CD14-positive monocyte (primary cell): ENCODE data around the gene ARL16. TPM values are rescaled to one million over a fixed set of nuclear protein-coding genes. Genes with fewer than 3 reads are reported as not detected.
A peak's percentile ranks its signal among the peaks of the same experiment; 100 is the strongest.

Source experiments
- DNase-seq, 3 donors: peaks; one replicate each; pipeline ENCODE4 v3.0.0-alpha.2; 2011 to 2022
- H2AFZ ChIP-seq: 2 replicates; pipeline ENCODE4 v1.6.0; 2012; ENCODE audit warnings: mild to moderate bottlenecking, low read depth, low read length, inconsistent platforms; ENCODE audit not compliant: insufficient read depth, poor library complexity, severe bottlenecking
- H3K27ac ChIP-seq, 2 donors: 1 replicate in 1 of 2; 2 replicates in 1 of 2; pipeline ENCODE4 v1.5.1; 2012 to 2013; ENCODE audit warnings: low read length in 2 of 2, control low read depth in 1 of 2, inconsistent platforms in 1 of 2, low read depth in 1 of 2, mild to moderate bottlenecking in 1 of 2
- H3K27me3 ChIP-seq, 2 donors: one replicate each; pipeline versions ENCODE4 v1.6.0 to v1.6.1; 2011 to 2013; ENCODE audit warnings: low read length in 2 of 2; ENCODE audit not compliant: control insufficient read depth in 2 of 2, insufficient read depth in 2 of 2
- H3K36me3 ChIP-seq, 2 donors: replicated peaks in 1 of 2; 1 replicate in 1 of 2; 2 replicates in 1 of 2; pipeline versions ENCODE4 v1.5.1 to v1.6.1; 2012 to 2013; ENCODE audit warnings: low read length in 2 of 2, control low read depth in 1 of 2, inconsistent platforms in 1 of 2, mild to moderate bottlenecking in 1 of 2; ENCODE audit not compliant: insufficient read depth in 2 of 2, control insufficient read depth in 1 of 2
- H3K4me1 ChIP-seq, 2 donors: 1 replicate in 1 of 2; 2 replicates in 1 of 2; pipeline versions ENCODE4 v1.5.1 to v1.6.1; 2012 to 2013; ENCODE audit warnings: low read length in 2 of 2, control low read depth in 1 of 2, inconsistent platforms in 1 of 2, mild to moderate bottlenecking in 1 of 2, moderate library complexity in 1 of 2; ENCODE audit not compliant: insufficient read depth in 2 of 2, control insufficient read depth in 1 of 2
- H3K4me2 ChIP-seq: replicated peaks from 2 replicates; pipeline ENCODE3; 2012; ENCODE audit warnings: low read length, moderate library complexity, mild to moderate bottlenecking; ENCODE audit not compliant: poor library complexity, severe bottlenecking; ENCODE audit errors: extremely low read depth
- H3K4me3 ChIP-seq, 3 experiments: fragments of 200-600 bp in 1 of 3; sonication (generic) in 1 of 3; replicated peaks in 1 of 3; 1 replicate in 2 of 3; 2 replicates in 1 of 3; pipeline ENCODE4 v1.5.1; 2011 to 2013; ENCODE audit warnings: low read length in 3 of 3, mild to moderate bottlenecking in 3 of 3, control low read depth in 2 of 3, low read depth in 2 of 3, inconsistent platforms in 1 of 3, moderate library complexity in 1 of 3
- H3K79me2 ChIP-seq: 2 replicates; pipeline ENCODE4 v1.6.0; 2012; ENCODE audit warnings: mild to moderate bottlenecking, control low read depth, inconsistent platforms, low read length, moderate library complexity; ENCODE audit not compliant: insufficient read depth
- H3K9ac ChIP-seq: 2 replicates; pipeline ENCODE4 v1.6.0; 2017; ENCODE audit warnings: low read length, mild to moderate bottlenecking; ENCODE audit not compliant: insufficient read depth, poor library complexity, severe bottlenecking
- H3K9me3 ChIP-seq, 2 donors: replicated peaks in 1 of 2; 1 replicate in 1 of 2; 2 replicates in 1 of 2; pipeline versions ENCODE4 v1.5.1 to v1.6.1; 2012 to 2013; ENCODE audit warnings: low read length in 2 of 2, control low read depth in 1 of 2; ENCODE audit not compliant: control insufficient read depth in 1 of 2, insufficient read depth in 1 of 2
- H4K20me1 ChIP-seq: 2 replicates; pipeline ENCODE4 v1.6.0; 2012; ENCODE audit warnings: mild to moderate bottlenecking, low read length, control low read depth, moderate library complexity; ENCODE audit not compliant: insufficient read depth
- H3K27ac Mint-ChIP-seq, 7 donors: one replicate each; pipeline ENCODE4 v1.8.0; 2020; ENCODE audit warnings: mild to moderate bottlenecking in 7 of 7, mixed read lengths in 7 of 7, moderate library complexity in 6 of 7, inconsistent platforms in 2 of 7
- H3K27me3 Mint-ChIP-seq, 3 donors: one replicate each; pipeline ENCODE4 v1.8.0; 2021 to 2022; ENCODE audit warnings: low read depth in 3 of 3, mild to moderate bottlenecking in 3 of 3, mixed read lengths in 3 of 3, moderate library complexity in 3 of 3, inconsistent platforms in 1 of 3
- H3K36me3 Mint-ChIP-seq, 2 donors: one replicate each; pipeline ENCODE4 v1.8.0; 2020; ENCODE audit warnings: mixed read lengths in 2 of 2, inconsistent platforms in 1 of 2, mild to moderate bottlenecking in 1 of 2
- H3K4me1 Mint-ChIP-seq: one replicate; pipeline ENCODE4 v1.8.0; 2020; ENCODE audit warnings: mild to moderate bottlenecking, mixed read lengths
- H3K4me3 Mint-ChIP-seq, 2 donors: one replicate each; pipeline ENCODE4 v1.8.0; 2020; ENCODE audit warnings: mild to moderate bottlenecking in 2 of 2, mixed read lengths in 2 of 2, moderate library complexity in 1 of 2
- H3K9me3 Mint-ChIP-seq, 7 donors: one replicate each; pipeline ENCODE4 v1.8.0; 2020 to 2022; ENCODE audit warnings: mixed read lengths in 7 of 7, mild to moderate bottlenecking in 6 of 7, moderate library complexity in 6 of 7, inconsistent platforms in 2 of 7
- WGBS: methylation state at CpG from one replicate; pipeline ENCODE4 v1.1.5; 2013; ENCODE audit warnings: missing lambda C conversion rate; ENCODE audit not compliant: insufficient coverage; 5-methylcytosine and 5-hydroxymethylcytosine counted together
- intact Hi-C, 2 donors: fragments of 100-400 bp; cut with micrococcal nuclease; formaldehyde crosslinking; loops; one replicate each; pipeline versions ENCODE4 v1.15.0 to v1.15.1; 2023
- polyA plus RNA-seq, 3 donors: library from polyadenylated mRNA; depleted of rRNA in 1 of 3; unstranded in 2 of 3; stranded (reverse) in 1 of 3; fragments of 300-500 nt in 2 of 3; fragments of >200 nt in 1 of 3; fragmentation: Illumina TruSeq in 2 of 3; gene quantifications; 1 replicate in 2 of 3; 2 replicates in 1 of 3; pipeline ENCODE4 v1.2.3, GENCODE V29; 2012 to 2021
- TF ChIP-seq, protein P1 (sequence below): fragments of 200-600 bp; IDR thresholded peaks from one replicate; pipeline ENCODE4 v1.8.0; 2022; ENCODE audit warnings: antibody characterized with exemption, mild to moderate bottlenecking

Gene ARL16
- polyA plus RNA-seq, 3 donors = 17.6 to 43.0 (median 28.7) TPM

DNA sequence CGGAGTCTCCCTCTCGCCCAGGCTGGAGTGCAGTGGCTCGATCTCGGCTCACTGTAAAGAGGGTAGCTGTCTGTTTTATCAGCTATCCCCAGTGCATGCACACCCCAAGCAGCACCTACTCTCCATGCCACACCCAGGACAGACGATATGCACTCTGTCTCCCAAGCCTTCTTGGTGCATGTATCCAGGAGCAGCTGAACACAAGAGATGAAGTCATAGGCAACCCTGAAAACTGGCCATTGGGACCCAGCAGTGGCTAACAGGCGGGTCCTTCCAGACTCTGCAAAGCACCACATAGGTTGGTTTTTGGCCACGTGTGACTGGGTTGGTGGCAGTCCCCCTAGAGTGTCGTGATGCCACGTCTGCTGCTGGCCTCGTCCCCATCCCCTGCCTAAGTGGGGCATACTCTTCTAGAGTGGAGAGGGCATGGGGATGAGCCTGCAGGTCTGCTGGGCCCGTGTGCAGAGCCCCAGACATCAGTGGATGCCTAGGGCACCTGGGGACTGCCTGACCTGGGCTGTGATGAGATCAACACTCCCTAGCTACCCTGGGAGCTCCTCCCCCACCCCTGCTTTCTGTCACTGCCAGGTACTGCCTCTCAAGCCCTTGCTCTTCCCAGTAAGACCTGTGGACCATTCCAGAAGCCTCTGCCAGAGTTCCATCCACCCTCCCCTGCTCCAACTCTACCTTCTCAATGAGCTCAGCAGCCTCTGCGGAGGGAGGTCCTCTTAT is 36.6 kb downstream of the ARL16 start:
- Mint-ChIP-seq H3K36me3 (peaks cover 2 to 6% of the 10 kb centered on the region in 2 donors), H3K27me3 (peaks cover 30 to 41% (median 39%) of the 10 kb centered on the region in 3 donors), H3K4me1 (no peaks in the 10 kb centered on the region), H3K9me3 (peaks cover 10 to 26% (median 19%) of the 10 kb centered on the region in 7 donors), H3K27ac (no peak overlapping the region), H3K4me3 (peak overlapping the region; percentile 14 to 63)
- Histone ChIP-seq H3K27me3 (peaks cover 11 to 30% of the 10 kb centered on the region in 2 donors), H2AFZ (no peak overlapping the region), H3K9ac (no peak overlapping the region), H3K4me2 (no peak overlapping the region), H3K36me3 (no peaks in the 10 kb centered on the region), H3K79me2 (no peaks in the 10 kb centered on the region), H3K4me1 (no peaks in the 10 kb centered on the region), H4K20me1 (no peaks in the 10 kb centered on the region), H3K9me3 (peaks cover 13 to 16% of the 10 kb centered on the region in 2 donors), H3K27ac (no peak overlapping the region), H3K4me3 (no peak overlapping the region)
- intact Hi-C loops = no loop called here
- WGBS = 84% methylated on average over 10 of the region's 12 CpGs
- TF ChIP-seq, protein P1, sequence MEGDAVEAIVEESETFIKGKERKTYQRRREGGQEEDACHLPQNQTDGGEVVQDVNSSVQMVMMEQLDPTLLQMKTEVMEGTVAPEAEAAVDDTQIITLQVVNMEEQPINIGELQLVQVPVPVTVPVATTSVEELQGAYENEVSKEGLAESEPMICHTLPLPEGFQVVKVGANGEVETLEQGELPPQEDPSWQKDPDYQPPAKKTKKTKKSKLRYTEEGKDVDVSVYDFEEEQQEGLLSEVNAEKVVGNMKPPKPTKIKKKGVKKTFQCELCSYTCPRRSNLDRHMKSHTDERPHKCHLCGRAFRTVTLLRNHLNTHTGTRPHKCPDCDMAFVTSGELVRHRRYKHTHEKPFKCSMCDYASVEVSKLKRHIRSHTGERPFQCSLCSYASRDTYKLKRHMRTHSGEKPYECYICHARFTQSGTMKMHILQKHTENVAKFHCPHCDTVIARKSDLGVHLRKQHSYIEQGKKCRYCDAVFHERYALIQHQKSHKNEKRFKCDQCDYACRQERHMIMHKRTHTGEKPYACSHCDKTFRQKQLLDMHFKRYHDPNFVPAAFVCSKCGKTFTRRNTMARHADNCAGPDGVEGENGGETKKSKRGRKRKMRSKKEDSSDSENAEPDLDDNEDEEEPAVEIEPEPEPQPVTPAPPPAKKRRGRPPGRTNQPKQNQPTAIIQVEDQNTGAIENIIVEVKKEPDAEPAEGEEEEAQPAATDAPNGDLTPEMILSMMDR = no peak
- no peak for DNase-seq

DNA sequence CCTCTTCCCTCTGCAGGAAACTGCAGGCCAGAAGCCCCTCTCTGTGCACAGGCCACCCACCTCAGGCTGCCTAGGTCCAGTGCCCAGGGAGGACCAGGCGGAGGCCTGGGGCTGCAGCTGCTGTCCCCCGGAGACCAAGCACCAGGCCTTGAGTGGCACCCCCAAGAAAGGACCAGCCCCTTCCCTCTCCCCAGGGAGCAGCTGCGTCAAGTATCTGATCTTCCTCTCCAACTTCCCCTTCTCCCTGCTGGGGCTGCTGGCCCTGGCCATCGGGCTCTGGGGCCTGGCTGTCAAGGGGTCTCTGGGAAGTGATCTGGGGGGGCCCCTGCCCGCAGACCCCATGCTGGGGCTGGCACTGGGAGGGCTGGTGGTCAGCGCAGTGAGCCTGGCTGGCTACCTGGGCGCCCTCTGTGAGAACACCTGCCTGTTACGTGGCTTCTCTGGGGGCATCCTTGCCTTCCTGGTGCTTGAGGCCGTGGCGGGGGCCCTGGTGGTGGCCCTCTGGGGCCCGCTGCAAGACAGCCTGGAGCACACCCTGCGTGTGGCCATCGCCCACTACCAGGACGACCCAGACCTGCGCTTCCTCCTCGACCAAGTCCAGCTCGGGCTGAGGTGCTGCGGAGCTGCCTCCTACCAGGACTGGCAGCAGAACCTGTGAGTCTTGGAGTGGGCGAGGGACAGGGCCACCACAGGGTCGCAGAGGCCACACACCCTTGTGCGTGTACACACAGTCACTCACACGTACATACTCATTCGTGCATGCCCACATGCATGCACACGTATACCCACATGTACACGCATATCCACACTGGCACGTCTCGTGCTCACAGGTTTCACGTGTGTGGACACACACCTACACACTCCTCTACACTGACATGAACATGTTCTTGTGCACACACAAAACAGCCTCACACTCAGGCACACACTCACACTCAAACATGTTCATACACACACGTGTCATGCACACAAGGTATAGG is 38.3 kb downstream of the ARL16 start:
- intact Hi-C loops = no loop called here
- no peak overlapping the region for H3K27ac Mint-ChIP-seq
- no peak for DNase-seq
- TF ChIP-seq, protein P1 = no peak
- H3K27me3 ChIP-seq = peaks cover 11 to 30% of the 10 kb centered on the region in 2 donors
- no peak overlapping the region for H3K4me3 ChIP-seq
- no peak overlapping the region for H3K27ac ChIP-seq
- no peak overlapping the region for H3K4me2 ChIP-seq
- WGBS = 87% methylated on average over 24 of the region's 29 CpGs
- no peaks in the 10 kb centered on the region for H3K36me3 ChIP-seq
- H3K79me2 ChIP-seq = no peaks in the 10 kb centered on the region
- H2AFZ ChIP-seq = peak overlapping the region; percentile 30
- H3K9me3 Mint-ChIP-seq = peaks cover 10 to 26% (median 19%) of the 10 kb centered on the region in 7 donors
- H3K4me1 Mint-ChIP-seq = no peaks in the 10 kb centered on the region
- no peak overlapping the region for H3K9ac ChIP-seq
- peaks cover 2 to 6% of the 10 kb centered on the region in 2 donors for H3K36me3 Mint-ChIP-seq
- no peaks in the 10 kb centered on the region for H4K20me1 ChIP-seq
- peaks cover 30 to 40% (median 39%) of the 10 kb centered on the region in 3 donors for H3K27me3 Mint-ChIP-seq
- no peaks in the 10 kb centered on the region for H3K4me1 ChIP-seq
- peaks cover 13 to 16% of the 10 kb centered on the region in 2 donors for H3K9me3 ChIP-seq
- no peak overlapping the region for H3K4me3 Mint-ChIP-seq
